OCI-LY7 (cell line): ENCODE data around the gene ERGIC3.

Experiments used
- EZH2phosphoT487 ChIP-seq: fragments of 200-600 bp; sonication (generic); IDR thresholded peaks from 2 replicates; pipeline ENCODE4 v1.6.1; 2018; ENCODE audit warnings: low read depth, borderline replicate concordance, mild to moderate bottlenecking, mixed run types, antibody characterized with exemption, low read length, moderate library complexity, mixed read lengths
- TF ChIP-seq, protein P1 (sequence below): fragments of 200-600 bp; sonication (generic); conservative IDR thresholded peaks from 2 replicates; pipeline ENCODE4 v1.5.1; 2014; ENCODE audit warnings: mild to moderate bottlenecking, antibody characterized with exemption, low read length, moderate library complexity, mixed read lengths

DNA sequence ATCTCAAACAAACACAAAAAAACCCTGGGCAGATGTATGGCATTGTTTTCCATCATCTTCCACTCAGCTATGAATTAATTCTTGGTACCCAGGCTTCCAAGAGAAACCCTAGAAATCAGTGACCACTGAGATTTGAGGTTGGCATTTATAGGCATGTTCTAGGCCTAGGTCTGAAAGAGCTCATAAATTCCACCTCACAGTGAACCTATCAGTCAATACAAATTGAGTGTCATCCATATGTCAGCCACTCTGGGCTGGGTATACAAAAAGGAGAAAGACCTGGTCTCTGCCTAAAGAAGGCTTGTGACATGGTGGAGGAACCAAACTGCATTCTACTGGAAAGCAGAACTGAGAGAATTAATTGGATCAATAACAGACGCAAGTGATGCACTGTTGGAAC, 42.6 kb upstream of the ERGIC3 start:
- TF ChIP-seq, protein P1, sequence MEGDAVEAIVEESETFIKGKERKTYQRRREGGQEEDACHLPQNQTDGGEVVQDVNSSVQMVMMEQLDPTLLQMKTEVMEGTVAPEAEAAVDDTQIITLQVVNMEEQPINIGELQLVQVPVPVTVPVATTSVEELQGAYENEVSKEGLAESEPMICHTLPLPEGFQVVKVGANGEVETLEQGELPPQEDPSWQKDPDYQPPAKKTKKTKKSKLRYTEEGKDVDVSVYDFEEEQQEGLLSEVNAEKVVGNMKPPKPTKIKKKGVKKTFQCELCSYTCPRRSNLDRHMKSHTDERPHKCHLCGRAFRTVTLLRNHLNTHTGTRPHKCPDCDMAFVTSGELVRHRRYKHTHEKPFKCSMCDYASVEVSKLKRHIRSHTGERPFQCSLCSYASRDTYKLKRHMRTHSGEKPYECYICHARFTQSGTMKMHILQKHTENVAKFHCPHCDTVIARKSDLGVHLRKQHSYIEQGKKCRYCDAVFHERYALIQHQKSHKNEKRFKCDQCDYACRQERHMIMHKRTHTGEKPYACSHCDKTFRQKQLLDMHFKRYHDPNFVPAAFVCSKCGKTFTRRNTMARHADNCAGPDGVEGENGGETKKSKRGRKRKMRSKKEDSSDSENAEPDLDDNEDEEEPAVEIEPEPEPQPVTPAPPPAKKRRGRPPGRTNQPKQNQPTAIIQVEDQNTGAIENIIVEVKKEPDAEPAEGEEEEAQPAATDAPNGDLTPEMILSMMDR, result no peak
- no peak for TF ChIP-seq EZH2phosphoT487
